Body of pancreas (tissue), 4 donors: ENCODE data around the gene TFPI. TPM values are rescaled to one million over a fixed set of nuclear protein-coding genes. Genes with fewer than 3 reads are reported as not detected.

Source experiments
- ATAC-seq: fragments of 150-250 bp; one replicate; pipeline ENCODE4 v1.9.1; 2016
- DNase-seq, 4 donors: peaks; one replicate each; pipeline ENCODE4 v3.0.0-alpha.2; 2019
- H3K27ac ChIP-seq, 4 donors: fragments of 200-600 bp; sonication (generic); 1 replicate in 3 of 4; 2 replicates in 1 of 4; pipeline versions ENCODE4 v1.5.1 to v1.6.1; 2016 to 2019; ENCODE audit warnings: mild to moderate bottlenecking in 1 of 4, mixed read lengths in 1 of 4, moderate library complexity in 1 of 4
- H3K27me3 ChIP-seq, 2 donors: fragments of 200-600 bp; sonication (generic); one replicate each; pipeline ENCODE4 v1.6.0; 2016; ENCODE audit warnings: mild to moderate bottlenecking in 1 of 2
- H3K36me3 ChIP-seq, 2 donors: fragments of 200-600 bp; sonication (generic); replicated peaks in 1 of 2; 2 replicates each; pipeline ENCODE4 v1.5.1; 2016; ENCODE audit warnings: low read depth in 2 of 2; ENCODE audit not compliant: insufficient read depth in 1 of 2
- H3K4me1 ChIP-seq: fragments of 200-600 bp; sonication (generic); one replicate; pipeline ENCODE4 v1.6.0; 2016
- H3K4me3 ChIP-seq, 2 donors: fragments of 200-600 bp; sonication (generic); 1 replicate in 1 of 2; 2 replicates in 1 of 2; pipeline ENCODE4 v1.5.1; 2016 to 2019
- H3K9me3 ChIP-seq, 3 donors: fragments of 200-600 bp; sonication (generic); 1 replicate in 2 of 3; 2 replicates in 1 of 3; pipeline ENCODE4 v1.5.1; 2016
- POLR2A ChIP-seq, 3 donors: fragments of 450-650 bp; IDR thresholded peaks; one replicate each; pipeline ENCODE4 v1.6.1; 2016; ENCODE audit warnings: antibody characterized with exemption in 3 of 3, mild to moderate bottlenecking in 2 of 3
- WGBS, 2 donors: methylation state at CpG; one replicate each; pipeline ENCODE4 v1.1.5; 2017; 5-methylcytosine and 5-hydroxymethylcytosine counted together
- intact Hi-C: fragments of 100-400 bp; cut with DNase I; formaldehyde crosslinking; loops from one replicate; pipeline ENCODE4 v1.15.1; 2023
- total RNA-seq, 2 donors: library from RNA; depleted of rRNA; stranded (reverse); fragments of >200 nt; gene quantifications; one replicate each; pipeline ENCODE4 v1.1.0, GENCODE V29; 2016
- TF ChIP-seq, protein P1 (sequence below), 7 experiments: fragments of 450-650 bp in 4 of 7; fragments of 200-600 bp in 3 of 7; sonication (generic) in 3 of 7; IDR thresholded peaks; one replicate each; pipeline ENCODE4 v1.5.1; 2016 to 2019; ENCODE audit warnings: antibody characterized with exemption in 7 of 7

TFPI gene
- total RNA-seq, 2 donors from 2014 or later = 21.1 to 54.2 TPM

DNA sequence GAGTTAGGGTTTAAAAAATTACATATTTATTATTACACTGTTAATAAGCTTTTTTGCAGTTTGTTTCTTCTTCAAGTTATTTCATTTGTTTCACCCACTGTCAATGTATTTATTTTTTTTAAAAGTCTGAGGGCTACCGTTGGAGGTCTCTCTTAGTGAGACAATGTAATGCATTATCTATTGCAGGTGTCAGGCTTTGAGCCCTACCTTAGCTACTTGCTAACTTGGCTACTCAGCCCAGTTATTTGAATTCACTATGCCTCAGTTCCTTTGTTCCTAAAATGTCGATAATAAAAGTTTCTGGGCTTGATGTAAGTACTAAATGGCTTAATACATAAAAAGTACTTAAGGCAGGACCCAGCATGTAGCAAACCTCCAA, 458 bp upstream of the TFPI start:
- no peak for DNase-seq
- TF ChIP-seq, protein P1, sequence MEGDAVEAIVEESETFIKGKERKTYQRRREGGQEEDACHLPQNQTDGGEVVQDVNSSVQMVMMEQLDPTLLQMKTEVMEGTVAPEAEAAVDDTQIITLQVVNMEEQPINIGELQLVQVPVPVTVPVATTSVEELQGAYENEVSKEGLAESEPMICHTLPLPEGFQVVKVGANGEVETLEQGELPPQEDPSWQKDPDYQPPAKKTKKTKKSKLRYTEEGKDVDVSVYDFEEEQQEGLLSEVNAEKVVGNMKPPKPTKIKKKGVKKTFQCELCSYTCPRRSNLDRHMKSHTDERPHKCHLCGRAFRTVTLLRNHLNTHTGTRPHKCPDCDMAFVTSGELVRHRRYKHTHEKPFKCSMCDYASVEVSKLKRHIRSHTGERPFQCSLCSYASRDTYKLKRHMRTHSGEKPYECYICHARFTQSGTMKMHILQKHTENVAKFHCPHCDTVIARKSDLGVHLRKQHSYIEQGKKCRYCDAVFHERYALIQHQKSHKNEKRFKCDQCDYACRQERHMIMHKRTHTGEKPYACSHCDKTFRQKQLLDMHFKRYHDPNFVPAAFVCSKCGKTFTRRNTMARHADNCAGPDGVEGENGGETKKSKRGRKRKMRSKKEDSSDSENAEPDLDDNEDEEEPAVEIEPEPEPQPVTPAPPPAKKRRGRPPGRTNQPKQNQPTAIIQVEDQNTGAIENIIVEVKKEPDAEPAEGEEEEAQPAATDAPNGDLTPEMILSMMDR (IDR thresholded peaks at IDR 0.05) = no peak
- no peak for TF ChIP-seq POLR2A (IDR thresholded peaks at IDR 0.05)
- no peaks in the 10 kb centered on the region for H3K36me3 ChIP-seq
- H3K4me3 ChIP-seq = no peak overlapping the region
- H3K9me3 ChIP-seq = no peaks in the 10 kb centered on the region
- no peaks in the 10 kb centered on the region for H3K27me3 ChIP-seq
- 43 to 60% methylated on average over 2 of the region's 2 CpGs for WGBS, 2 donors
- intact Hi-C loops = no loop called here
- H3K4me1 ChIP-seq = peaks cover 27% of the 10 kb centered on the region
- no peak for ATAC-seq
- H3K27ac ChIP-seq = peak overlapping the region in 2 of 4 donors; percentile 57 to 74

GRCh38 chr2:187552828-187553681, 1.2 kb downstream of the TFPI start:
- ATAC-seq (peak; percentile 68), DNase-seq (no peak)
- Histone ChIP-seq H3K4me3 (peak overlapping the region in 1 of 2 donors; percentile 1), H3K27me3 (no peaks in the 10 kb centered on the region), H3K4me1 (peaks cover 42% of the 10 kb centered on the region), H3K36me3 (no peaks in the 10 kb centered on the region), H3K27ac (peak overlapping the region in 3 of 4 donors; percentile 1 to 74 (median 54)), H3K9me3 (no peaks in the 10 kb centered on the region)
- TF ChIP-seq, protein P1 (IDR thresholded peaks at IDR 0.05) = no peak
- TF ChIP-seq POLR2A (IDR thresholded peaks at IDR 0.05) = no peak
- intact Hi-C loops = no loop called here
- 1% methylated on average over 2 of the region's 2 CpGs for WGBS, 2 donors

- no peaks in the 10 kb centered on the region for H3K27me3 ChIP-seq
- TF ChIP-seq, protein P1 (IDR thresholded peaks at IDR 0.05) = no peak
- no peak for TF ChIP-seq POLR2A (IDR thresholded peaks at IDR 0.05)
- H3K4me3 ChIP-seq = no peak overlapping the region
- H3K36me3 ChIP-seq = no peaks in the 10 kb centered on the region
- H3K27ac ChIP-seq = peak overlapping the region in 2 of 4 donors; percentile 1 to 74
- peaks cover 42% of the 10 kb centered on the region for H3K4me1 ChIP-seq
- intact Hi-C loops = no loop called here
- DNase-seq = no peak
- no peak for ATAC-seq
- no peaks in the 10 kb centered on the region for H3K9me3 ChIP-seq
Observed at GRCh38 chr2:187552381-187552780, 1.9 kb downstream of the TFPI start.

- 48 to 62% methylated on average over 1 of the region's 1 CpG for WGBS, 2 donors
- no peaks in the 10 kb centered on the region for H3K36me3 ChIP-seq
- no peak for ATAC-seq
- no peak overlapping the region for H3K4me3 ChIP-seq
- DNase-seq = no peak
- no peaks in the 10 kb centered on the region for H3K27me3 ChIP-seq
- H3K27ac ChIP-seq = peak overlapping the region in 3 of 4 donors; percentile 63 to 74 (median 71)
- intact Hi-C loops = no loop called here
- TF ChIP-seq, protein P1 (IDR thresholded peaks at IDR 0.05) = no peak
- no peak for TF ChIP-seq POLR2A (IDR thresholded peaks at IDR 0.05)
- H3K4me1 ChIP-seq = peaks cover 46% of the 10 kb centered on the region
- H3K9me3 ChIP-seq = no peaks in the 10 kb centered on the region
Observed at GRCh38 chr2:187550857-187551256, 3.4 kb downstream of the TFPI start.
